HG03175 (cell line): Measurements from ENCODE around the gene KCNJ6.
A peak's percentile ranks its signal among the peaks of the same experiment; 100 is the strongest.
"Not testable (repeated sequence)": the region's sequence is repeated elsewhere in the genome, so short reads cannot be mapped to it uniquely, and the experiment has no call there.

Experiments used
- ATAC-seq: cut with Tn5 transposase; IDR thresholded peaks from one replicate; pipeline ENCODE4 v1.9.1; 2021; ENCODE audit warnings: mild to moderate bottlenecking, moderate library complexity; ENCODE audit not compliant: unreplicated experiment

The KCNJ6 gene

GRCh38 chr21:37686991-37687810 lies 229.1 kb downstream of the KCNJ6 start:
- ATAC-seq = no peak

- ATAC-seq = no peak
Observed at GRCh38 chr21:37684547-37684946, 231.7 kb downstream of the KCNJ6 start.

GRCh38 chr21:37684115-37684493 lies 232.2 kb downstream of the KCNJ6 start:
- ATAC-seq = no peak

GRCh38 chr21:37683396-37684114 lies 232.7 kb downstream of the KCNJ6 start:
- ATAC-seq = no peak

GRCh38 chr21:37682966-37683365 lies 233.3 kb downstream of the KCNJ6 start:
- ATAC-seq = no peak

GRCh38 chr21:37677006-37677405 lies 239.3 kb downstream of the KCNJ6 start:
- no peak for ATAC-seq

GRCh38 chr21:37675202-37675801 lies 241.0 kb downstream of the KCNJ6 start:
- ATAC-seq = peak; percentile 41

GRCh38 chr21:37673801-37674575 lies 242.3 kb downstream of the KCNJ6 start:
- no peak for ATAC-seq

GRCh38 chr21:37671381-37671780 lies 244.9 kb downstream of the KCNJ6 start:
- no peak for ATAC-seq

- no peak for ATAC-seq
Observed at GRCh38 chr21:37670883-37671282, 245.4 kb downstream of the KCNJ6 start.

- no peak for ATAC-seq
Observed at GRCh38 chr21:37669249-37669648, 247.0 kb downstream of the KCNJ6 start.

GRCh38 chr21:37668462-37669239 lies 247.6 kb downstream of the KCNJ6 start:
- ATAC-seq = no peak

GRCh38 chr21:37667380-37667779 lies 248.9 kb downstream of the KCNJ6 start:
- ATAC-seq = no peak

- ATAC-seq = no peak
Observed at GRCh38 chr21:37665230-37666024, 250.8 kb downstream of the KCNJ6 start.

GRCh38 chr21:37662227-37662626 lies 254.0 kb downstream of the KCNJ6 start:
- ATAC-seq = not testable (repeated sequence)

- no peak for ATAC-seq
Observed at GRCh38 chr21:37660709-37661108, 255.5 kb downstream of the KCNJ6 start.

GRCh38 chr21:37659874-37660273 lies 256.4 kb downstream of the KCNJ6 start:
- ATAC-seq = no peak

- ATAC-seq = no peak
Observed at GRCh38 chr21:37658817-37659458, 257.3 kb downstream of the KCNJ6 start.
